ENCODE measurements around the gene VSIG2.

Gene VSIG2

DNA sequence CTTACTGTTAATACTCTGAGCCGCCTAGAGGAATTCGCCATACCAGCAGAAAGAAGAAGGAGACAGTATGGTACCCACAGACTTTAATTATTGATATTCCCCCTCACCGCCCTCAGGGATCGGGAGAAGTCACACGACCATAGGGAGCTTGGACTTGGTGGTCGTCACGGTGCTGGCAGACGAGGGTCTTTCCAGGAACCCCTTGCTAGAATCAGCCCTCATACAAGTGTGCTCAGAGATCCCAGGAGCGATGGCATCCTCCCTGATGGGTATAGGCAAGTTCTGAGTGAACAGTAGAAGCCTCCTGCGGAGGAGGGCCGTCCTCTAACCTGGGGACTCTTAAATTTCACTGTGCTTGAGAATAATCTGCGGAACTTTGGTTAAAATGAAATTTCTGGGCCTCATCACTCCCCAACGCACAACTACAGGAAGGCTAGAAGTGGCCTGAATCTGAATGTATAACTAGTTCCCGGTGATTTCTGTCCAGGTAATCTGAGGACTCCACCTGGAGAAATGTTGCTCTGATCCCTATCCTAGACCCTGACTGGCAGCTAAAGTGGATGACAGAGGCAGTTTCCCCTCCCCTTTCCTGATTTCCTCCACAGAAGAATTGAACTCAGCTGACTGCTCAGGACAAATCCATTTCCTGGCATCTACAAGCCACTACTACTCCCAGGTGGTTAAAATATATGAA lies 4.5 kb downstream of the VSIG2 start:
- no peak for DNase-seq

DNA sequence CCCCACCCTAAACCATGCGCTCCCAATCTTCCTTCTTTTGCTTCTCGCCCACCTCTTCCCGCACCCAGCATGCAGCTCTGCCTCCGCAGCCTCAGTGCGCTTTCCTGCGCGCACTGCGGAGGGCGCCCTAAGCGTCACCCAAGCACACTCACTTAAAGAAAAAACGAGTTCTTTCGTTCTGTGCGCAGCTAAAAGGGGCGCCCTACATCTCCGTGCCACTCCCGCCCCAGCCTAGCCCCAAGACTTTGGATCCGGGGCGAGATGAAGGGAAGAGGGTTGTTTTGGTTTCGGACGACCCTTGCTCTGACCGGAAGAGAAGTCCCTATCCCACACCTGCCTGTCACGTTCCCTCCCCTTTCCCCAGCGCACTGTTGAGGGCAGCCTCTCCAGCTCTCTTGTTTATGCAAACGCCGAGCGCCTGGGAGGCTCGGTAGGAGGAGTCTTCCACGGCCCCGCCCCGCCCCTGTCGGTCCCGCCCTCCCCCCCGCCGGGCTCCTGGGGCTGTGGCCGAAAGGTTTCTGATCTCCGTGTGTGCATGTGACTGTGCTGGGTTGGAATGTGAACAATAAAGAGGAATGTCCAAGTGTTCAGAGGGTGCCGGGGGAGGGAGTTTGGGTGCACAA lies 5.3 kb downstream of the VSIG2 start:
- peak; percentile 43 for DNase-seq

DNA sequence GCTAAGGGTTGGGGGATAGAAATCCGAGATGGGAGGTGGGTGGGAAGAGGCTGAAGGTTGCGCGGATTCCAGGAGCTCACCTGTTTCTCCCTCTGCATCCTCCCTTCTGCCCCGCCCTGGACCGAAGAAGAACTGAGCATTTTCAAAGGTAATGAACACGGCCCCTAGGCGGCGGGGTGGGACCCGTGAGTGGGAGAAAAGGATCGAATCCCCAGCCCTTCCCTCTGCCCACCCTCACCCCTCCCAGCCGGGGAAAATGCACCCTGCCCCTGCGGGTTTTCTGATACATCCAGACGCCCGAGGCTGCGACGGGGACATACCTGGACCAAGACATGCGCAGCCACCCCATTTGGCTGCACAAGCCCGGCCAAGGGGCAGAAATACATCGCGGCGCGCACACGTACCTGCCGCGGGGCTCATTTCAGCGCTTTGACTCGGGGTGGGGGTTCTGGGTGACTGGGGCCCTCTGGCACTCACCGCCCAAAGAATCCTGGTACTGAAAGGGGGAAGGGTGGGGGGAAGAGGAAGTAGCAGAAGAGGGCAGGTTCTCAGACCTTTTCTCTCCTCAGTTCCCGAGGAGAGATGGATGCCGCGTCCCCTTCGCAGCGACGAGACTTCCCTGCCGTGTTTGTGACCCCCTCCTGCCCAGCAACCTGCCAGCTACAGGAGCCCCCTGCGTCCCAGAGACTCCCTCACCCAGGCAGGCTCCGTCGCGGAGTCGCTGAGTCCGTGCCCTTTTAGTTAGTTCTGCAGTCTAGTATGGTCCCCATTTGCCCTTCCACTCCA lies 6.0 kb downstream of the VSIG2 start:
- no peak for DNase-seq

DNA sequence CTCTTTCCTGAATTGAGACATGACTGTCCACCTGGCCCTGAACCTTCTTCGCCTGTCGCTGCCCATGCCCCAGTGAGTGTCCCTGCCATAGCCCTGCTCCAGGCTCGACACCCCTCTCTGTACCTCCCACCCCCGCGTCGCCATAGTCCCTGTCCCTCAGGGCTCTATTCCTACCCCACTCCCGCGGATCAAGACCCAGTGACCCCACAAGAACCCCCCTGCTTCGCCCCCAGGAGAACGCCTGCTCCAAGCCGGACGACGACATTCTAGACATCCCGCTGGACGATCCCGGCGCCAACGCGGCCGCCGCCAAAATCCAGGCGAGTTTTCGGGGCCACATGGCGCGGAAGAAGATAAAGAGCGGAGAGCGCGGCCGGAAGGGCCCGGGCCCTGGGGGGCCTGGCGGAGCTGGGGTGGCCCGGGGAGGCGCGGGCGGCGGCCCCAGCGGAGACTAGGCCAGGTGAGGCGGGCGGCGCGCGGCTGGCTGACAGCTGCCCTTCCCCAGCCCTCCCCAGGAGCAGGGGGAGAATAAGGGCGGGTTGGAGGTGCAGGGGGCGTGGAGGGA lies 6.7 kb downstream of the VSIG2 start:
- no peak for DNase-seq

DNA sequence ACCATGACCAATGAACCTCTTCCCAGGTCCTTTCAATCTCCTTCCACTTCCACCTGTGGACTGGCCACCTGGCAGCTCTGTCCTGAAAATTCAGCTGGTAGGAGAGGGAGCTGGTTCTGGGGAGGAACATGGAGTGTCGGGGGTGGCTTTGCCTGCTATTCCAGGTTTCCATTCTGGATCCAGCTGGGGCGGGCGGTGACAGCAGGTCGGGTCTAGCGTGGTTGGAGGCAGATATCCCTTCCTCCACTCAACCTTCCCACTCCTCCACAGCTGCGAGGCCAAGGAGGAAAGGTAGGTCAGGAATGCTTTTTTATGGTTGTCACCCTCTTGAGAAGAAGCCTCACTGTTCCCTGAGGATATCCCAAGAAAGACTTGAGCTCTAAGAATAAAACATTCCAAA lies 9.0 kb downstream of the VSIG2 start:
- no peak for DNase-seq

DNA sequence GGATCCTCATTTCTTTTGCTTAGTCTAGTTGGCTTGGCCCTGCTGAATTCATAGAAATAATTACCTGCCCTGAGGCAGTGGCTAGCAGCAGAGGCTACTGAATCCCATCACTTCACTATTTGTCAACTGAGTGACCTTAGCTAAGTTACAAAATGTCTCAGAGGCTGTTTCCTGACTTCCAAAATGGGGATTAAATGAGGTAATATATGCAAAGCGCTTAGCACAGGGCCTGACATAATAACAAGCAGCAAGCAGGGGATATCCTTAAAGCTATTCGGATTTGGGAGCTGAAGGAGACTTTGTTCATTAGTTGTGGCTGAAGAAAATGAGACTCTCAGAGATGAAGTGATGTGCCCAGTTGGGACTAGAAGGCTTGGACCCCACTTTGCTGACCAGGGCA lies 9.5 kb downstream of the VSIG2 start:
- DNase-seq: no peak

DNA sequence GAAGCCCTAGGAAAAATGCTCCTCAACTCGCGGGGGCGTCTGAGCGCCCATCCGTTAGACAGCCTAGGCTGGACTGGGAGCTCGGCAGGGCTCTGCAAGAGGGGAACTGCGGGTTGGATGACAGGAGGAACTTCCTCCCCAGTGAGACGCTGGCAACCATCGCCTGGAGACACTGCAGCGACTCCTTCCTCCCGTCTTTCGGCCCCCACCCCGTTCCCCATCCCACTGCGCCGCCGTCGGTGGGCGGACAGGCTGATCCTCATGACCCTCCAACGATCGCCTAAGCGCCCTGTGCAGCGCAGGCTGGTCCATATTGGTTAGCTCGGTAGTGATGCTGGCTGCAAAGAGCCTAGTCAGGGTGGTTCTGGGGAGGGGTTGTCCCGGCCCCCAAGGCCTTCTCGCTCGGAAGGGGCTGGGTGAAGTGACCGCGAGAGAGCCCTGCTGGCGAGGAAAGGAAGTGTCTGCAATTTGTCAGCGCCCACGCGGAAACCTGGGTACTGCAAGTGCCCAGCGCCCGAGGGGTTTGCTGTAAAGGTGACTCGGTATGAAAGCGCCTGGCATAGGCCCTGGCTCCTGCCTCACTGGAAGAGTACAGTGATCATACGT lies 11.7 kb downstream of the VSIG2 start:
- DNase-seq: peak; percentile 46

DNA sequence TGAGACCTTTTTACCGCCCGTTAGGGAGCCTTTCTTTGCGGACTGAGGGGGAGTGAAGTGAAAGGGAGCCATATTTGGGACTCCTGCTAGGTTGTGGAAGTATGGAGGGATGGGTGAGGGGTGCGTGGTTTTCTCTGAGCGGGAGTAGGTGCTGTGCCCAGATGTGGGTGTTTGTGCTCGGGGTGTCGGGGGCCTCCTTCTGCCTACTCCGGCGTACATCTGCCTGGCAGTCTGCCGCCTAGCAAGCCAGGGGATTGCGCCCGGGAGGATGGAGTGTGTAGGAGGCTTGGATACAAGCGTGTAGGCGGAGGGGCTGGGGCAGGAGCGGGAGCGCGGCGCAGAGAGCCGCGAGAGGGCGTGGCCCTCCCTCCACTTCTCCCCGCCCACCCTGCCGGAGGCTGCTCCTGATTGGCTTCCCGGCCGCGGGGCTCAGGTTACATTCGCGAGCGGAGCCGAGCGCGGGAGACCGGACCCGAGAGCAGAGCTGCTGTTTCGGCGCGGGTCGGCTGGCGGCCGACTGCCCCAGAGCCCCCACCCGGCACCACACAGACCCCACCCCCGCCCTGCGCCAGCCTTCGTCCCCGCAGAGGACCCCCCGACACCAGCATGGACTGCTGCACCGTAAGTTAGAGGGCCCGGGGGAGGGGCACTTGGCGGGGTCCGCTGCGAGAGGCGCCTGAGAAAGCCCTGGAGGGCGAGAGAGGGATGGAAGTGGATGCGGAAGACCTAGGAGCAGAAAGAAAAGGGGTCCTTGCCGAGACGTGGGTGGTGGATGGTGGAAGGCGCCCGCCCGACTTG lies 12.4 kb downstream of the VSIG2 start, which contains the start of gene NRGN:
Gene NRGN (plus strand): TSS at position 464 of the 798 bp plus-strand sequence. CDS start 143 bp downstream, at position 607.
- peak; percentile 94 for DNase-seq

DNA sequence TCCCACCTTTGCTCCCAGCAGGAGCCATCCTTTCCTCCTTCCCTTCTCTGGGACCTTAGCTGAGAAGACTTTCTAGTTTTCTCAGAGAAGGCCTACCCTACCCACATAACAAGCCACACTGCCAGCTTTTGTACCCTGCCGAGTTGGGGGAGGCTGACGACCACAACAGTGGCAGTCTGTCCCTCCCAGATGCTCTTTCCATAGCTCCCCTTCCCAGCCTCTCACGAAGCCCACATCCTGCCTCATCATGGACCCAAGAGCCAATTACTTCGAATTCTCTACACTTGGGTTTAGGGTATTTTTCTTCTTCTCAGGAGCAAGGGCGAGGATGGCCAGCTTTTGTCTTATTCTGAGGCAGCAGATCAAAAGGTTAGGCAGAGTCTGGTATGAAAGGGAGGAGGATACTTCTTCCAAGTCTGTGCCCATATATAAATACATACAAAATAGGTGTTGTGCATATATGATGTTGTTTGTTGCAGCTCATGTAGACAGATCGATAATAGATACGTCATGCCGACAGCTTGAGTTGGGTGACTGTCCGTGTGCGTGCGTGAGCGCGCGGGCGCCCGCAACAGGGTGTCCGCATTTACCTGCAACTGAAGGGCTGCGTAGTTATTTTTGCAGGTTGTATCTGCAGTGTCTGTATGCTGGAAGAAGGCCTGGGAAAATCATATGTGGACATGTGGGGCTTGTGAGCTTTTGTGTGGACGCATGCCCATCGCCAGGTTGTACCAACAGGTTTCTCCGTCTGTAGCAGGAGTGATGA lies 13.2 kb downstream of the VSIG2 start:
- DNase-seq: no peak

DNA sequence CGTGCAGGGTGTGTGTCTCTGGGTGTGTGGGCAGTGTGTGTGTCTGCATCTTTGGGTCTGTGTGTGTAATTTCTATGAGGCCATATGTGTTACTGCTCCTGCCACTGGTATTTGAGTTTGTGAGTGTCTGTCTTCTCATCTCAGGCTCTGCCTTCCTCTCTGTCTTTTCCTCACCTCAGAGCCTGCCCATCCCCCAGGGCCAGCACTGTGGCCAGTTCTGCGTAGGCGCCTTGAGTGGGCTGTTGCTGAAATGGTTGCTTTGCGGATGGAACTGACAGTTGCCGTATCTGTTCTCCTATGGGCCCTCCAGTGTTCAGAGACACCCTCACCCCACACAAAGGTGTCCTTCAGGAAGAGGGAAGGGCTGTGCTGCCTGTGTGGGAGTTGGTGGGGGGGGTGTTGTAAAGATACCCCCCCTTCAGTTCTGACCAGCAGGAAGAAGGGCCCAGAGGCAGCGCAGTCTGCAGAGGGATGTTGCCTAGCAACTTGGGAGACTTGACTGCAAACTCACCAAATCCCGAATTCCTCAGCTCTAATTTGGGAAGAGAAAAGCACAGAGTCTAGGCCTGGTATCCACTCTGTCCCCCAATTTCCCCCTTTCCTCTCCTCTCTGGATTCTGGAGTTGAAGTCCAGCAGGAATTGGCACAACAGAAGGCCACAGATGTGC lies 14.3 kb downstream of the VSIG2 start:
- DNase-seq: no peak

DNA sequence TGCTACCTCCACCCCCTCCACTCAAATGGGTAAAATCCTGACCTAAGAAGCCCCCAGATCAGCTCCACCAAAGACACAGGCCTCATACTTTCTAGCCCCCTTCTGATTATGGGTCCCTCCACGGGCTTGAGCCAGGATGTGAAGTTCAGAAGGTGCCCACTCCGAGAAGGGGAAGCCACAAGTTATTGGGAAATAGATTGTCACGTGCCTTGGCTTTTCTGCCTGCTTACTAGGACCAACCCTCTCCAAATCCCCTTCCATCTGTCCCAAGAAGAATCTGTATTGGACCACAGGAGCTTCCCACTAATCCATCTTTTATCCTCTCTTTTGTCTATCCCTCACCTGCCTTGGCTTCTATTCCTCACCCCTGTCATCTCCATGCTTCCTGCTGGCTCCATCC lies 15.3 kb downstream of the VSIG2 start:
- DNase-seq: no peak

DNA sequence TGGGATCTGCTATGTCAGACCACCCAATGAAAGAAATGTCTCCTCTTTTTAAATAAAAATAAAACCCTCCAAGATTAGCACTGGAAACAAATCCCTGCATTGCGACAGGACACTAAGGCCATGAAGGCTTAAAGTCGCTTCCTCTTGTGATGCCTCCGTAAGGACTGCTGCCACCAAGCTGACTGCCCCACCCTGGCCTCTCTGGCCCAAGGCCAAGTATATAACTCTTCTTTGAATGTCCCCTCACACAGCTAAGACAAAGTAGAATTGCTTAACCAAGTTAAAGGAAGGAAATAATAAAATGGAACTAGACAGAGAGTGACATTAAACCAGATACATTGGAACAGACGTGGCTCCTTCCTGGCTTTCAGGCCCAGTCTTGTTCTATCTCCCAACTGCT lies 19.8 kb downstream of the VSIG2 start:
- DNase-seq: no peak

DNA sequence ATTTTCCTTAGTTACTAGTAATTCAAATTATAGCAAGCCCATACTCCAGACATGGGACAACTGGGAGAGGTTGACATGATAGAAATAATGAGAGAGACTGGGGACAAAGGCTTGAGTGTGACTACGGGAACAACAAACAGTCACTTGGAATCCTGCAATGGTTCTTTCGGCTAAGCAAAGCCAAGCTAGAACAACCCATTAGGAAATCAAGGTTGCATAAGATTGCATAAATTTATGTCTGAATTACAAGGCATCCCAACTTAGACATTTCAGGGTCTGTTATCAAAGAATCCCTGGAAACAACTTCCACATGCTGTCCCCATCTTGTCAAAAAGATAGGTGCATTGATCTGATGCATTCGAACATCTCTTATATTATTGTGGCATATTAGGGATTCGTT lies 22.5 kb downstream of the VSIG2 start:
- DNase-seq: no peak

DNA sequence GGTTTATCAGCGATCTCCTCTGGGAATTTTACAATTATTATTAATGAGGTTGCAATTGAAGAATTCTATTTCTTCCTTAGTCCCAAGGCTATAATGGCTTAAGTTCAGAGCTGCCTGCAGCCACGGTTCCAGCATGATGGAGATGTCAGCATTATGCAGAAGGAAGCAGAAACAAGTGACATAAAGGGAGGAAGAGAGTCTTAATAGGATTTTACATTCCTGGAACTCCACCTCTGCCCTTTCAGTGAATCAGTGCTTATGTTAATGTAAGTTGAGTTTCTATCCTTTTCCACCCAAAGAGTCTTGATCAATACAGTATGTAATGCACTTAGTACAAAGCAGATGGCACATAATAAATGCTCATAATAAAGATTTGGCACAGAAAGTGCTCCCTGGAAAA lies 23.9 kb downstream of the VSIG2 start:
- DNase-seq: no peak

DNA sequence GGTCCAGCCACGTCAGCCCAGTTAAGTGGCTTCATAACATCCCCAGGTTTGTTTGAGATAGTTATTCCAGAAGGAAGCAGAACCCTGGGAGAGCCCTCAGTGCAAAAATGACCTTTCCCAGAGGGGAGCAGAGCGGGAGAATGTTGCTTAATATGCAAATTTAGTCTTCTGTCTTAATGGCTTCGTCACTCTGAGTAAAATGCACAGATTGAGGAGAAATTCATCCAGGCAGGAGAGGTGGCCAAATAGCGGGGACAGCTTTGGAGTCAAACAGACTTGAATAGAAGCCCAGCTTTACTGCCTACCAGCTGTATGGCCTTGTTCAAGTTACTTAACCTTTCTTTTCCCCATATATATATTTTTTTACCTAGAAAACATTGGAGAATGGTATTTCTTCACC lies 24.6 kb downstream of the VSIG2 start:
- no peak for DNase-seq

DNA sequence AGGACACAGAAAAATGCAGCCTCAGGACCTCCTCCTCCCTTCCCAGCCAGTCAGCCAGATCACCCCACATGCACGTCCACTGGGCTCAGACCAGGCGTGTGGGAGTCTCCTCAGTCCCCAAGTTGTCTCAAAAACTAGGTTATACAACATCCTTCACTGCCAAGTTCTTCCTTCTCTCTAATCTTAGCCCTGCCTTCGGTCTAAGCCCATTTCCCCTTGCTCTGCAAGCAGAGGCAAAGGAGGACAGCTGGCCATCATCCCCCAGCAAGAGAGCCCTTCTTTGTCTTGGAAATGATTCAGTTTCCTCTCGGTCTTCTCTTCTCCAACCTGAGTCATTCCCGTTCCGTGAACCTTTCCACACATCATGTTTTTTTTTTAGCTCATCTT lies 26.3 kb downstream of the VSIG2 start:
- DNase-seq: no peak

DNA sequence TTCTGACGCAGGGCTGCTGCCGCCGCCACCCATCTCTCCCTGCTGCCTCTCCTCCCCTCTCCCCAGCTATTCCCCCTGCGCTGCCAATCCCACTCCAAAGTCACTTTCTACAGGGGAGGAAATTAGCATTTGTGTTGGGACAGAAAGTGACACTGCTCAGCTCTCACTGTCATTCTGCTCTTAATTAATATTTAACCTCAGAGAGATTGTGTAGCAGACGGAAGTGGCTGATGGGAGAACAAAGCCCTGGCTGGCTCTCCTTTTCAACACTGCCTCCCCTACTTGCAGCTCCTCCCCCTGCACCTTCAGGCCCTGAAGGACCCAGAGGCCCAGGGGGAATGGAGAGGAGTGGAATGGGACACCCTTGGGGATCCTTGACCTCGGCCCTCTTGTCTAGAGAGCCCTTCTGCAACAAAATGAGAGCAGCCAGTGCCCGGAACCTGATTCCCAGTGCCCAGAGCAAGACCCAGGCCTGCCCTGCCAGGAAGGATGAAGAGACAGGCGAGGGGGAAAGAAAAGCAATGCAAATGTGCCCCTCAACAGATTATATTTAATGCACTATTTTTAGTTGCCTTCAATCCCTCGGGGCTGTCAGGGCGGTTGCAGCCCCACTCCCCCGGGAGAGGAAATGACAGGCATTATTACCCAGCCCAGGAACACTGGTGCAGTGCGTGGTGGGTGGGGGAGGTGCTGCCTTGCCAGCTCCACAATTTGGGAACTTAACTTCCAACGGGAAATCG lies 26.9 kb downstream of the VSIG2 start:
- no peak for DNase-seq

DNA sequence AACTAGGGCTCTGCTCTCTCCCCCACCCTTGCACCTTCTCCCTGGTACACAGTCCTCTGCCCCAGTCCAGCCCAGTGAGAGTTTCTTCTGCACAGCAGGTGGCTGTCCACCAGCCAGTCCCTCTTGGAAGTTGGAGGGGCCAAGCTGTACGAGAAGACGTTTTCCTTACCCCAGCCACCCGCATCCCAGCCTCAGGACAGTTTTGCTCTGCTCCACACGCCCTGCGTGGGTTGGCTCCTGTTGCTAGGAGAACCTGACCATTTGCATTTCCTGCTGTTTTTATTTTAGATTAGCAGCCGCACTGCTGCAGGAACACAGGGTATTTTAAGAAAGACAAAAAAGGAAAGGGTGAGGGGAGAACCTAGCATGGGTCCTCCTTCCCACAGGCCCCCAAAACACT lies 29.9 kb downstream of the VSIG2 start:
- no peak for DNase-seq

DNA sequence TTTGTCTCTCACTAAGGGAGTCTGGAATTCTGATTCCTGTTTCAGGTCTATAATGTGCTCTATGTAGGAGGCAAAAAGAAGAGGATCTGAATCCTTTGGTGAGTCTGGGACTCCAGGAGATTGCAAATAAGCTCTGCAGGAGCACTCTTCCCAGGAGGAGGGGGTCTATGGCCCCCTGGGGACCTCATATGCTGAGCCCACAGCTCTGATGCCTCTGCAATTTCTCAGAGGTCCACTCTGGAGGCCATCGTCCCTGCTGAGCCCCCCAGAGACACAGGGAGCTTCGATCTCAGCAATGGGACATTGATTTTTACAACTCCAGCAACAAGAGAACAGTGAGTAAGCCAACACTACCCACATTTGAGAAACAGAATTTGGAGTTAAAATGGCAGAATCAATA lies 32.5 kb downstream of the VSIG2 start:
- no peak for DNase-seq

DNA sequence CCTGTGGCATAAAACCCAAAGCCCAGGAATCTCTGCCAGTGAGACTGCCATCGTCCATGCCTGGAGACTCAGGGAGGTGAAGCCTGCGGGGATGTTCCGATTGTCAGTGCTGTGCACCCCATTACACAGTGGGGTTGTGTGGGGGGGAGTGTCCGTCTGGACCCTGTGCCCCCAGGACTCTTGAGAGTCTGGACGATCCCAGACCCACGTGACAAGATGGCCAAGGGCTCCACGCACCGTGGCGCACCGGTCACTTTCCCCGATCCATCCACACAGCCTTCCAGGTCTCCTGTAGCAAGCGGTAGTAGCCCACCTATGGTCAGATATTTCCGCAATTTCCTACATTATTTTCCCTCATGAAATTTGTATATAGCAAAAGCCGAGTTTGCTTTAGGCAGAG lies 33.3 kb downstream of the VSIG2 start:
- DNase-seq: no peak
